Testis (tissue), 3 donors: Measurements from ENCODE around the gene POLR3E. TPM values are rescaled to one million over a fixed set of nuclear protein-coding genes. Genes with fewer than 3 reads are reported as not detected.
A peak's percentile ranks its signal among the peaks of the same experiment; 100 is the strongest.

Experiments
- DNase-seq: peaks from one replicate; pipeline ENCODE4 v3.0.0-alpha.2; 2019
- H3K27ac ChIP-seq, 2 donors: fragments of 200-600 bp; sonication (generic); one replicate each; pipeline ENCODE4 v1.5.1; 2019
- H3K27me3 ChIP-seq: fragments of 200-600 bp; sonication (generic); one replicate; pipeline ENCODE4 v1.5.1; 2019
- H3K36me3 ChIP-seq: fragments of 200-600 bp; sonication (generic); one replicate; pipeline ENCODE4 v1.5.1; 2017; ENCODE audit warnings: low read depth; ENCODE audit errors: missing control alignments
- H3K4me1 ChIP-seq: fragments of 200-600 bp; sonication (generic); one replicate; pipeline ENCODE4 v1.5.1; 2019
- H3K4me3 ChIP-seq, 2 donors: fragments of 200-600 bp; sonication (generic); one replicate each; pipeline ENCODE4 v1.5.1; 2017 to 2019
- H3K9me3 ChIP-seq: fragments of 200-600 bp; sonication (generic); one replicate; pipeline ENCODE4 v1.5.1; 2017
- POLR2A ChIP-seq: fragments of 450-650 bp; IDR thresholded peaks from one replicate; pipeline ENCODE4 v1.6.1; 2017; ENCODE audit warnings: antibody characterized with exemption, mild to moderate bottlenecking, moderate library complexity
- WGBS, 2 donors: methylation state at CpG; one replicate each; pipeline ENCODE4 v1.1.5; 2018; 5-methylcytosine and 5-hydroxymethylcytosine counted together
- intact Hi-C: fragments of 100-400 bp; cut with DNase I; formaldehyde crosslinking; loops from one replicate; pipeline ENCODE4 v1.15.1; 2023; ENCODE audit warnings: low total_unique reads
- polyA plus RNA-seq: library from polyadenylated mRNA; stranded (reverse); fragments of 350-450 nt; fragmentation: Illumina TruSeq; extraction: RNeasy Lipid Tissue Mini Kit (QIAGEN cat#74804); gene quantifications from one replicate; pipeline ENCODE4 v1.2.3, GENCODE V29; 2014; ENCODE audit warnings: low read depth, low replicate concordance; ENCODE audit not compliant: insufficient read depth
- total RNA-seq, 2 donors: library from RNA; depleted of rRNA; stranded (reverse); fragments of >200 nt; gene quantifications; one replicate each; pipeline ENCODE4 v1.2.3, GENCODE V29; 2016
- TF ChIP-seq, protein P1 (sequence below), 3 experiments: fragments of 450-650 bp in 2 of 3; fragments of 200-600 bp in 1 of 3; sonication (generic) in 1 of 3; IDR thresholded peaks; one replicate each; pipeline ENCODE4 v1.5.1; 2016 to 2019; ENCODE audit warnings: antibody characterized with exemption in 3 of 3, mild to moderate bottlenecking in 2 of 3, moderate library complexity in 1 of 3

POLR3E gene
- total and polyA plus RNA-seq, 3 donors from 2014 or later = 59.4 to 76.2 (median 61.7) TPM

DNA sequence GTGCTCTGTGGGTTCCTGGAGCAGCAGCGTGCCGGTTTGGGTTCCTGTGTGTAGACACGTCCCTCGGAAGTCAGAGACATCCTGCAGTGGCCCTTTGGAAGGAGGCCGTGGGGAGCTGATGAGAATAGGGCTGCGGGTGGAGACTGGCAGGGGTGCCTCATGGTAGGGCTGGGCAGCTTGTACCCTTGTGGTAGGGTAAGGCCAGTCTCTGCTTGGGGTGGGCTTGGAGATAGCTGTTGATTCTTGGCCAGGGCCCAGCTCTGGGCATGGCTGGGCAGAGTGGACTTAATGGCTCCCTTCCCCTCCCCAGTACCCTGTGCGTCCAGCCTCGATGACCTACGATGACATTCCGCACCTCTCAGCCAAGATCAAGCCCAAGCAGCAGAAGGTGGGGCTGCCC lies 10.6 kb downstream of the POLR3E start:
- DNase-seq = no peak
- TF ChIP-seq, protein P1, sequence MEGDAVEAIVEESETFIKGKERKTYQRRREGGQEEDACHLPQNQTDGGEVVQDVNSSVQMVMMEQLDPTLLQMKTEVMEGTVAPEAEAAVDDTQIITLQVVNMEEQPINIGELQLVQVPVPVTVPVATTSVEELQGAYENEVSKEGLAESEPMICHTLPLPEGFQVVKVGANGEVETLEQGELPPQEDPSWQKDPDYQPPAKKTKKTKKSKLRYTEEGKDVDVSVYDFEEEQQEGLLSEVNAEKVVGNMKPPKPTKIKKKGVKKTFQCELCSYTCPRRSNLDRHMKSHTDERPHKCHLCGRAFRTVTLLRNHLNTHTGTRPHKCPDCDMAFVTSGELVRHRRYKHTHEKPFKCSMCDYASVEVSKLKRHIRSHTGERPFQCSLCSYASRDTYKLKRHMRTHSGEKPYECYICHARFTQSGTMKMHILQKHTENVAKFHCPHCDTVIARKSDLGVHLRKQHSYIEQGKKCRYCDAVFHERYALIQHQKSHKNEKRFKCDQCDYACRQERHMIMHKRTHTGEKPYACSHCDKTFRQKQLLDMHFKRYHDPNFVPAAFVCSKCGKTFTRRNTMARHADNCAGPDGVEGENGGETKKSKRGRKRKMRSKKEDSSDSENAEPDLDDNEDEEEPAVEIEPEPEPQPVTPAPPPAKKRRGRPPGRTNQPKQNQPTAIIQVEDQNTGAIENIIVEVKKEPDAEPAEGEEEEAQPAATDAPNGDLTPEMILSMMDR (IDR thresholded peaks at IDR 0.05) = no peak
- no peak for TF ChIP-seq POLR2A
- WGBS, 2 donors = 86 to 90% methylated on average over 4 to 10 of the region's 10 CpGs
- H3K4me1 ChIP-seq = no peaks in the 10 kb centered on the region
- intact Hi-C loops = no loop called here
- no peaks in the 10 kb centered on the region for H3K9me3 ChIP-seq
- H3K4me3 ChIP-seq = no peak overlapping the region
- H3K27me3 ChIP-seq = no peaks in the 10 kb centered on the region
- no peak overlapping the region for H3K27ac ChIP-seq
- H3K36me3 ChIP-seq = no peaks in the 10 kb centered on the region

DNA sequence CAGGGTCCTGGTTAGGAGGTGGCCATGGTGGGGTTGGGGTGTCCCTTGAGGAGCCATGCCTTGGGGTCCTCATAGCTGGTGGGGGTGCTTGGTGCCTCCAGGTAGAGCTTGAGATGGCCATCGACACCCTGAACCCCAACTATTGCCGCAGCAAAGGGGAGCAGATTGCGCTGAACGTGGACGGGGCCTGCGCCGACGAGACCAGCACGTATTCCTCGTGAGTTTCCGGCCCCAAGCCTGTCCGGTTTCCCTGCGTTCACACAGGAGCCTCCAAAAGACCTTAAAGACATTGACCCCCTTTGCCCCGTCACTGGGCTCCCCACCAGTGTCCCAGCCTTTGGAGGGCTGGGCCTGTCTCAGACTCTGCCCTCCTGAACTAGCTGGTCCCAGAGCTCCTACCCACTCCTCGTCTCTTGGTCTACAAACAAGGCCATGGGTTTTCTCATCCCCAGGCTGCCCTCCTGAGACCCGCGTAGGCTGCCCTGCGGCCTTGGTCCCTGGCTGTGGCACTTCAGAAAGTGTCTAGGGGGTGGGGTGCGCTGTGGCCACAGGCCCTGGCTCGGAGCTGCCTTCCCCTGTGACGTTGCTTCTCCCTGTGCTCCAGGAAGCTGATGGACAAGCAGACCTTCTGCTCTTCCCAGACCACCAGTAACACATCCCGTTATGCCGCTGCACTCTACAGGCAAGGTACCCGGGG lies 11.8 kb downstream of the POLR3E start:
- DNase-seq = no peak
- no peaks in the 10 kb centered on the region for H3K4me1 ChIP-seq
- TF ChIP-seq POLR2A = no peak
- TF ChIP-seq, protein P1 (IDR thresholded peaks at IDR 0.05) = no peak
- no peaks in the 10 kb centered on the region for H3K9me3 ChIP-seq
- no peaks in the 10 kb centered on the region for H3K27me3 ChIP-seq
- no peak overlapping the region for H3K27ac ChIP-seq
- no peak overlapping the region for H3K4me3 ChIP-seq
- WGBS, 2 donors = 93 to 94% methylated on average over 16 to 24 of the region's 24 CpGs
- intact Hi-C loops = no loop called here
- no peaks in the 10 kb centered on the region for H3K36me3 ChIP-seq

DNA sequence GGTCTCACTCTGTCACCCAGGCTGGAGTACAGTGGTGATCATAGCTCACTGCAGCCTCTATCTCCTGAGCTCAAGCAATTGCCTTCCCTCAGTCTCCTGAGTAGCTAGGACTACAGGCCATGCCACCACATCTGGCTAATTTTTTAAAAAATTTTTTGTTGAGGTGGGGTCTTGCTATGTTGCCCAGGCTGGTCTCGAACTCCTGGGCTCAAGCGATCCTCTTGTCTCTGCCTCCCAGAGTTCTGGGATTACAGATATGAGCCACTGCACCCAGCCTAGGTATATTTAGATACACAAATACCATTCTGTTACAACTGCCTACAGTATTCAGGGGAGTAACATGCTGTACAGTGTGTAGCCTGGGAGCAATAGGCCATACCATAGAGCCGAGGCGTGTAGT lies 14.3 kb downstream of the POLR3E start:
- H3K9me3 ChIP-seq = no peaks in the 10 kb centered on the region
- H3K27ac ChIP-seq = no peak overlapping the region
- intact Hi-C loops = no loop called here
- H3K4me3 ChIP-seq = no peak overlapping the region
- H3K4me1 ChIP-seq = no peaks in the 10 kb centered on the region
- 95 to 96% methylated on average over 4 of the region's 4 CpGs for WGBS, 2 donors
- TF ChIP-seq POLR2A = no peak
- TF ChIP-seq, protein P1 (IDR thresholded peaks at IDR 0.05) = no peak
- H3K36me3 ChIP-seq = no peaks in the 10 kb centered on the region
- DNase-seq = no peak
- H3K27me3 ChIP-seq = no peaks in the 10 kb centered on the region

DNA sequence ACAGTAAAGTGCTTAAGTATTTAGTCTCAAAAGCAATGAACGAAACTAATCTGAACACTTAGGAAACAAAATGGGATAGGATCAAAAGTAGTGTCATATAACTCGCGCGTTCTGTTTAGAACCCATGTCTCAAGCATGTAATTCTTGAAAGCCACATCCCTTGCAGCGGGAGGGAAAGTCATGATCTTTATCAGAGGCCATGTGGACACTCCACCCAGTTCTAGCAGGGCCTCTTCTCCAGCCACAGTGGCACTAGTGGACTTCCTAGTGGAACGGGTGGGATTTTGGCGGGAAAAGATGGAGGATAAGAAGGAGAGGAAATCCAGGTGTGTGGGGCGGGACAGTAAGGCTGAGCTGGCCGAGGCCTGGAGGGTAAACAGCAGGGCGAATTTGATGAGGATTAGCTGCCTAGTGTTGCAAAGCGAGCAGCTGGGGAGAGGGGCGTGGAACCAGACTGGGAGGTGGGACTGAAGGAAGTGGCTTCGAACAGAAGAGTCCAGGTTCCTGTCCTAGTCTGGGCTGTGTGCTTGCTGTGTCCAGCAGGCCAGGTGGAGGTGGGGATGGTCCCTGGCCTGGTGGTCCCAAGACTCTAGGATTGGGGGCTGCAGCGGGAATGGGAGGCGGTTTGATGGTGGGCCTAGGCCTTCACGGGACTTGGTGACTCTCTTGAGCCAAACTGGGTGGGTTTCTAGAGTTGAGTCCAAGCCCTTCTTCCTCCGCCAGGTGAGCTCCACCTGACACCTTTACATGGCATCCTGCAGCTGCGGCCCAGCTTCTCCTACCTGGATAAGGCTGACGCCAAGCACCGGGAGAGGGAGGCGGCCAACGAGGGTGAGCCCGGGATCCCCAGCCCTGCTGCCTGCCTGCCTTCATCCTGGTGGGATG lies 15.9 kb downstream of the POLR3E start:
- H3K36me3 ChIP-seq = no peaks in the 10 kb centered on the region
- intact Hi-C loops = no loop called here
- no peak overlapping the region for H3K27ac ChIP-seq
- 89 to 94% methylated on average over 21 to 23 of the region's 23 CpGs for WGBS, 2 donors
- no peaks in the 10 kb centered on the region for H3K9me3 ChIP-seq
- no peaks in the 10 kb centered on the region for H3K4me1 ChIP-seq
- no peak for TF ChIP-seq POLR2A
- TF ChIP-seq, protein P1 (IDR thresholded peaks at IDR 0.05) = no peak
- DNase-seq = peak; percentile 10
- no peaks in the 10 kb centered on the region for H3K27me3 ChIP-seq
- H3K4me3 ChIP-seq = no peak overlapping the region
